NK-92 (cell line): ENCODE data around the gene ACOT7.
"Not testable (repeated sequence)": the region's sequence is repeated elsewhere in the genome, so short reads cannot be mapped to it uniquely, and the experiment has no call there.

Source experiments
- DNase-seq: peaks from one replicate; lab custom pipeline; 2025; ENCODE audit not compliant: unreplicated experiment; lab: John Stamatoyannopoulos, UW

The ACOT7 gene

GRCh38 chr1:6239950-6240768, 153.4 kb downstream of the ACOT7 start:
- DNase-seq = no peak

- DNase-seq = no peak
These were observed 154.3 kb downstream of the ACOT7 start for GRCh38 chr1:6239213-6239752.

GRCh38 chr1:6237093-6237492, 156.5 kb downstream of the ACOT7 start:
- DNase-seq = no peak

GRCh38 chr1:6235296-6235677, 158.3 kb downstream of the ACOT7 start:
- DNase-seq = no peak

GRCh38 chr1:6234502-6235295, 158.9 kb downstream of the ACOT7 start:
- no peak for DNase-seq

GRCh38 chr1:6233376-6233775, 160.2 kb downstream of the ACOT7 start:
- DNase-seq = no peak

- no peak for DNase-seq
These were observed 167.9 kb downstream of the ACOT7 start for GRCh38 chr1:6225651-6226050.

GRCh38 chr1:6224718-6225117, 168.8 kb downstream of the ACOT7 start:
- DNase-seq = no peak

- DNase-seq = no peak
These were observed 169.9 kb downstream of the ACOT7 start for GRCh38 chr1:6223617-6224016.

GRCh38 chr1:6222636-6223035, 170.9 kb downstream of the ACOT7 start:
- DNase-seq = no peak

- DNase-seq = no peak
These were observed 172.3 kb downstream of the ACOT7 start for GRCh38 chr1:6221210-6221784.

- no peak for DNase-seq
These were observed 173.3 kb downstream of the ACOT7 start for GRCh38 chr1:6220236-6220635.

GRCh38 chr1:6219641-6220040, 173.9 kb downstream of the ACOT7 start:
- not testable (repeated sequence) for DNase-seq

GRCh38 chr1:6218375-6219164, 175.0 kb downstream of the ACOT7 start:
- DNase-seq = no peak
